NCI-H2029 (cell line): ENCODE results near the gene SERPINI1.
"Not testable (repeated sequence)": the region's sequence is repeated elsewhere in the genome, so short reads cannot be mapped to it uniquely, and the experiment has no call there.

ENCODE experiments used
- DNase-seq: peaks from one replicate; lab custom pipeline; 2025; lab: John Stamatoyannopoulos, UW

The SERPINI1 gene

GRCh38 chr3:167787440-167787839, 51.9 kb downstream of the SERPINI1 start:
- no peak for DNase-seq

GRCh38 chr3:167798443-167798842, 62.9 kb downstream of the SERPINI1 start:
- DNase-seq, result no peak

- DNase-seq, result no peak
These were observed 73.4 kb downstream of the SERPINI1 start for GRCh38 chr3:167808910-167809309.

GRCh38 chr3:167810236-167810635, 74.7 kb downstream of the SERPINI1 start:
- DNase-seq, result no peak

GRCh38 chr3:167811031-167811430, 75.5 kb downstream of the SERPINI1 start:
- no peak for DNase-seq

- DNase-seq, result no peak
These were observed 77.9 kb downstream of the SERPINI1 start for GRCh38 chr3:167813169-167814123.

GRCh38 chr3:167814441-167814951, 79.0 kb downstream of the SERPINI1 start:
- DNase-seq, result peak; percentile 20

GRCh38 chr3:167816953-167817352, 81.4 kb downstream of the SERPINI1 start:
- no peak for DNase-seq

- DNase-seq, result no peak
These were observed 84.8 kb downstream of the SERPINI1 start for GRCh38 chr3:167820102-167820865.

- DNase-seq, result no peak
These were observed 85.8 kb downstream of the SERPINI1 start for GRCh38 chr3:167821248-167821805.

GRCh38 chr3:167823738-167824137, 88.2 kb downstream of the SERPINI1 start:
- DNase-seq, result no peak

- not testable (repeated sequence) for DNase-seq
These were observed 92.1 kb downstream of the SERPINI1 start for GRCh38 chr3:167827588-167827987.

- DNase-seq, result no peak
These were observed 93.5 kb downstream of the SERPINI1 start for GRCh38 chr3:167829071-167829470.

GRCh38 chr3:167830007-167830406, 94.5 kb downstream of the SERPINI1 start:
- no peak for DNase-seq

- DNase-seq, result no peak
These were observed 99.8 kb downstream of the SERPINI1 start for GRCh38 chr3:167835359-167835758.

GRCh38 chr3:167835953-167836352, 100.4 kb downstream of the SERPINI1 start:
- DNase-seq, result no peak

GRCh38 chr3:167837466-167837865, 101.9 kb downstream of the SERPINI1 start:
- DNase-seq, result no peak

GRCh38 chr3:167839460-167840134, 104.1 kb downstream of the SERPINI1 start:
- no peak for DNase-seq

GRCh38 chr3:167840247-167840646, 104.7 kb downstream of the SERPINI1 start:
- DNase-seq, result no peak

- no peak for DNase-seq
These were observed 108.0 kb downstream of the SERPINI1 start for GRCh38 chr3:167843481-167843880.

- DNase-seq, result no peak
These were observed 108.4 kb downstream of the SERPINI1 start for GRCh38 chr3:167843886-167844285.

- DNase-seq, result no peak
These were observed 109.0 kb downstream of the SERPINI1 start for GRCh38 chr3:167844528-167844927.
